ENCODE measurements around the gene OR4B1.
A peak's percentile ranks its signal among the peaks of the same experiment; 100 is the strongest.
"Not testable (repeated sequence)": the region's sequence is repeated elsewhere in the genome, so short reads cannot be mapped to it uniquely, and the experiment has no call there.

Gene OR4B1, protein sequence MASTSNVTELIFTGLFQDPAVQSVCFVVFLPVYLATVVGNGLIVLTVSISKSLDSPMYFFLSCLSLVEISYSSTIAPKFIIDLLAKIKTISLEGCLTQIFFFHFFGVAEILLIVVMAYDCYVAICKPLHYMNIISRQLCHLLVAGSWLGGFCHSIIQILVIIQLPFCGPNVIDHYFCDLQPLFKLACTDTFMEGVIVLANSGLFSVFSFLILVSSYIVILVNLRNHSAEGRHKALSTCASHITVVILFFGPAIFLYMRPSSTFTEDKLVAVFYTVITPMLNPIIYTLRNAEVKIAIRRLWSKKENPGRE

DNA sequence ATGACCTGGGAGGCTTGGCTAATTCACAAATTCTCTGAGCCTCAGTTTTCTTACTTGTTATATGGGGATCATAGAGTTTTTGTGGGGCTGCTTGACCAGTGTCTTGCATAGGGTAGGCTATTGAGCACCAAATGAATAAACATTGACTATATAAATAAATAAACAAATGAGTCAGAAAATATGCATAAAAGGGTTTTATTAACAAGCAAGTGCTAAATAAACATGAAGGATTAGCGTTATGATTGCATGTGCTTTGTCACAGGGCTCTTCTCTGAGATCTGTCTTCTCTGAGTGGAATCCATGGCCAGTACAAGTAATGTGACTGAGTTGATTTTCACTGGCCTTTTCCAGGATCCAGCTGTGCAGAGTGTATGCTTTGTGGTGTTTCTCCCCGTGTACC, at the start of gene OR4B1:
TSS of gene OR4B1 (plus strand) at position 301 of the 400 bp plus-strand sequence. CDS start at position 301, 0 bp downstream.
- DNase-seq (ENCODE audit: low read depth in 4 of 4, low spot score in 1 of 4), result no peak

GRCh38 chr11:48167380-48167779, 49.2 kb upstream of the OR4B1 start:
- no peak for DNase-seq (ENCODE audit: low read depth in 4 of 4, low spot score in 1 of 4)

- DNase-seq (ENCODE audit: low read depth in 4 of 4, low spot score in 1 of 4), result no peak
Observed at GRCh38 chr11:48168815-48169214, 47.8 kb upstream of the OR4B1 start.

GRCh38 chr11:48169259-48169658, 47.4 kb upstream of the OR4B1 start:
- no peak for DNase-seq (ENCODE audit: low read depth in 4 of 4, low spot score in 1 of 4)

GRCh38 chr11:48169717-48170116, 46.9 kb upstream of the OR4B1 start:
- no peak for DNase-seq (ENCODE audit: low read depth in 4 of 4, low spot score in 1 of 4)

GRCh38 chr11:48170241-48171233, 46.1 kb upstream of the OR4B1 start:
- no peak for DNase-seq (ENCODE audit: low read depth in 4 of 4, low spot score in 1 of 4)

DNA sequence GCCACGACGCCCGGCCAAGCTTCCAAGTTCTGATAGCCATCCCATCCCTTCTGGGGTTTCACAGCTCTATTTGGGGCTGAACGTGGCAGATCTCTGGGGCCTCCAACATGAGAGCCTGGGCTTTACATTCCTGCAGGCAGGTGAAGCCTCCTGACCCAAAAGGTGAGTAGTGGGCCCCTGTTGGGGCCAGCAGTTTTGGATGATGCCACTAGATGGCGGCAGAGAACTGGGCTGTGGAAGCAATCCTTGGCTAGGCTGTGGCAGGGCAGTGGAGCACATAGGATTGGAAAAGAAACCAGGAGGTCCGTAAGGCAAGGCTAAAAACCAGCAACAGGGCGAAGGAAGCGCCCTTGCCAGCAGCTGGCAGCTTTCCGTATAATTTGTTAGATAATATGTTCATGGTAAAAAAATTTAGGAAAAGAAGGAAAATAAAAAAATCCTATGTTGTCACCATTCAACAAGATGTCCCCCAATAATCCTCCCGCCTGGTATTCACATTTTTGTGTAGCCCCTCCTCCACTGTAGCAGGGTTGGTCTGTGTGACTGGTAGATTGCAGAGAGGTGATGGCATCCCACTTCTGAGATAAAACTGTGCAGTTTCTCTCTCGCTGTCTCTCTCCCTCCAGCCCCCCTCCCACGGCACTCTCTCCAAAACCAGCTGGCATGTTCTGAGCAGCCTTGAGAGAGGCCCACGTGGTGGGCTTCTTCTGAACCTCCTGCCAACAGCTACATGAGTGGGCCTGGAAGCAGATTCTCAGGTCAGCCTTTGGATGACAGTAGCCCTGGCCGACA, 43.6 kb upstream of the OR4B1 start:
- peak; percentile 45 to 57 (median 50) for DNase-seq (ENCODE audit: low read depth in 4 of 4, low spot score in 1 of 4)

DNA sequence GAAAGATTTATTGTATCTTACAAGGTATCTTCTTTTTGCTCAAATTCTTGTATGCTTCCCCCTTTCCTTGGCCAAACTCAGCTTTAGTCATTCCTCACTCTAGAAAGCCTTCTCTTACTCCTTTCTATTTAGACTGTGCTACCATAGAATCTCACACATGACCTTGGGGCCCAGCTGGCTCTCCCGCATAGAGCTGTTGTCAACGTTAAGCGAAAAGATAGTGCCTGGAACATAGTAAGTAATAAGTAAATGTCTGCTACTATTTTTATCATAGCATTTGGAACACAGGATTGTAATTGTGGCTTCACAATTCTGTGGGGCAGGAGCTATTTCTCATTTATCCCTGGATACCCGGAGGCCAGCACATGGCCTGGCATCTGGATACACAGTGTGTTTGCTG, 38.9 kb upstream of the OR4B1 start:
- no peak for DNase-seq (ENCODE audit: low read depth in 4 of 4, low spot score in 1 of 4)

DNA sequence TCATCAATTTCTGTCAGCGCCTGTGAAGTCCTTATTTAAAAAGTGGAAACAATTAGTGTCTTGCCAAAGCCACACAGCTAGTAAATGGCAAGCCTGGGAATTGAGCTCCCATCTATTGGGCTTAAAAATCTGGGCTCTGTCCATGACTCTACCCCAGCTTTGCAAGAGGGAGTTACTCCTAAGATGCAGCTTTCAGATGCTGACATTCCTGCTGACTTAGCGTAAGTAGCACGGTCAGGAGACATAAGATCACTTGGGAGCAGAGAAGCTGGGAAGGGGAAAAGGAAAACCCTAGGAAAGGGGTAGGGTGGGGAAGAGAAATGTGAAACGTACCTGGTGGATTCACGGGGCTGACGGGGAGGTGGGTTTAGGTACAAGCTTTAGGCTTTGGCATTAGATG, 36.0 kb upstream of the OR4B1 start:
- no peak for DNase-seq (ENCODE audit: low read depth in 4 of 4, low spot score in 1 of 4)

- DNase-seq (ENCODE audit: low read depth in 4 of 4, low spot score in 1 of 4), result no peak
Observed at GRCh38 chr11:48182860-48183526, 33.6 kb upstream of the OR4B1 start.

- DNase-seq (ENCODE audit: low read depth in 4 of 4, low spot score in 1 of 4), result no peak
Observed at GRCh38 chr11:48184452-48184851, 32.2 kb upstream of the OR4B1 start.

- DNase-seq (ENCODE audit: low read depth in 4 of 4, low spot score in 1 of 4), result not testable (repeated sequence)
Observed at GRCh38 chr11:48190906-48191654, 25.5 kb upstream of the OR4B1 start.

- DNase-seq (ENCODE audit: low read depth in 4 of 4, low spot score in 1 of 4), result no peak
Observed at GRCh38 chr11:48193876-48194275, 22.7 kb upstream of the OR4B1 start.

DNA sequence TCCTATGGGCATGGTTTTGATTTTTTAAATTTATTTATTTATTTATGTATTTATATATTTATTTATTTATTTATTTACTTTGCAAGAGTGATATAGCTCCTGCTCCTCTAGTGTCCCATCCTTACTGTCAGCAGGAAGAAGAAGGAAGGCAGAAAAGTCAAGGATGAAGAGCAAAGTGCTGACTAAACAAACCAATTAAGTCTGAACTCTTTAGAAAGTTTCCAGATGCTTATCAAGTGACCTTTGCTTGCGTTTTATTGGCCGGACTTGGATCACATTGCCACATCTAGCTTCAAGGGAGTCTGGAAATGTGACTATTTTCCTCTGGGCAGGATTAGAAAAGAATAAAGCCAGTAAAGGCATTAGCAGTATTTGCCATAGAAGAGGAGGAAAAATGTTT, 8.7 kb upstream of the OR4B1 start:
- no peak for DNase-seq (ENCODE audit: low read depth in 4 of 4, low spot score in 1 of 4)

DNA sequence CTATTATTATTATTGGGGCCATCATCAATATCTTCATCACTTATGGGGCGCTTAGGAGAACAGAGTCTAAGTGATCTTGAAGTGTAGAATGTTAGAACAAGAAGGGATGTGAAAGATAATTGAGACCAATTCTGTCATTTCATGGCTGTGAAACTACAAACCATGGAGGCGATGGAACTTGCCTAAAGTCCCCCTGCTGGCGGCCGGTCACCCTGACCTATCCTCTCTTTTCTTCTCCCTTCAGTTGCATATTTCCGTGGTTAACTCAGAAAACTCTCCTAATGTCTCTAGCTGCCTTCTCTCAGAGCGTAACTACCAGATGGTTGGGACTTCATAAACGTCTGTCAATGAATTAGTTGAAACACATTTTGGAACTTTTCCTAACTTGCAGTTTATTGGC, 6.6 kb upstream of the OR4B1 start:
- no peak for DNase-seq (ENCODE audit: low read depth in 4 of 4, low spot score in 1 of 4)

- no peak for DNase-seq (ENCODE audit: low read depth in 4 of 4, low spot score in 1 of 4)
Observed at GRCh38 chr11:48228761-48229160, 12.2 kb downstream of the OR4B1 start.

DNA sequence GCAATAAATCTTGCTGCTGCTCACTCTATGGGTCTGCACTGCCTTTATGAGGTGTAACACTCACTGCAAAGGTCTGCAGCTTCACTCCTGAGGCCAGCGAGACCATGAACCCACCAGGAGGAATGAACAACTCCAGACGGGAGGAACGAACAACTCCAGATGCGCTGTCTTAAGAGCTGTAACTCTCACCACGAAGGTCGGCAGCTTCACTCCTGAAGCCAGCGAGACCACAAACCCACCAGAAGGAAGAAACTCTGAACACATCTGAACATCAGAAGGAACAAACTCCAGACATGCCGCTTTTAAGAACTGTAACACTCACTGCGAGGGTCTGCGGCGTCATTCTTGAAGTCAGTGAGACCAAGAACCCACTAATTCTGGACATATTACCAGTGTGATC, 13.4 kb downstream of the OR4B1 start:
- DNase-seq (ENCODE audit: low read depth in 4 of 4, low spot score in 1 of 4), result not testable (repeated sequence)

DNA sequence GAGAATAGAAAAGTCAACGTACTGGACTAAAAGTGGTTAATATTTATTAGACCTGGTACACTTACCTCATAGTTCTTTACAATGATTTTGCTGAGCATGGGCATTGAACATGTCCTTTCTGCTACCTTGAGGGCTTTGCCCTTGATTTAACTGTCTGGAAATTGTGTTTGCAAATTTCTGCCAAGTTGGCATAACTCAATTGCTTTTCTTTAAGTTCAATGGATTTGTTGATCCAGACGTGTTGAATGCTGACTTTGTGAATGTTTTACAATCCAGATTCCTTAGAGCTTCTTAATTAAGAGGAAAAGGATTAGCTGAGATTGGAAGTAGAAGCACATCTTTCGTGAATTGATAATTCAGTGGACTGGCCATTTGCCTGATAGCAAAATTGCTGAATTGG, 21.1 kb downstream of the OR4B1 start:
- no peak for DNase-seq (ENCODE audit: low read depth in 4 of 4, low spot score in 1 of 4)

- DNase-seq (ENCODE audit: low read depth in 4 of 4, low spot score in 1 of 4), result no peak
Observed at GRCh38 chr11:48242501-48242900, 25.9 kb downstream of the OR4B1 start.

- DNase-seq (ENCODE audit: low read depth in 4 of 4, low spot score in 1 of 4), result no peak
Observed at GRCh38 chr11:48244804-48245203, 28.2 kb downstream of the OR4B1 start, which contains the start of gene OR4X2. TSS of gene OR4X2 (plus strand) at chr11:48245104. CDS start at chr11:48245104, 0 bp downstream.

Data from stimulated activated CD4-positive, alpha-beta T cell treated with anti-CD3 and anti-CD28 coated beads, Interleukin-1b, Interleukin-23, amount 100 ng/mL, for 24 hours (primary cell).